ENCODE measurements around the gene SYTL2. TPM values are rescaled to one million over a fixed set of nuclear protein-coding genes. Genes with fewer than 3 reads are reported as not detected.

Gene SYTL2
- total and polyA plus RNA-seq, 2 experiments from 2014 or later, result 3.4 to 7.2 TPM

GRCh38 chr11:85835263-85835662 is 24.3 kb upstream of the SYTL2 start (continued):
- TF ChIP-seq REST (IDR thresholded peaks at IDR 0.05; ENCODE audit: unreplicated experiment) (no peak), EZH2 (IDR thresholded peaks at IDR 0.05; ENCODE audit: low read depth, unreplicated experiment) (no peak), CTCF (conservative IDR thresholded peaks at IDR 0.05; ENCODE audit: low read depth in 2 of 2) (no peak), CREB1 (CRISPR knock-in tag; IDR thresholded peaks at IDR 0.05; ENCODE audit: low read depth) (no peak), ZNF331 (CRISPR knock-in tag; IDR thresholded peaks at IDR 0.05; ENCODE audit: low read depth) (no peak)

- no peak for ATAC-seq
- Mint-ChIP-seq H3K27ac (no peak overlapping the region), H3K9me3 (no peaks in the 10 kb centered on the region)
- no peak for TF ChIP-seq EZH2phosphoT487 (IDR thresholded peaks at IDR 0.05; ENCODE audit: unreplicated experiment)
- no peak for TF ChIP-seq CREB1 (CRISPR knock-in tag; IDR thresholded peaks at IDR 0.05; ENCODE audit: low read depth)
- TF ChIP-seq CTCF (conservative IDR thresholded peaks at IDR 0.05; ENCODE audit: low read depth in 2 of 2), result no peak
- TF ChIP-seq JUNB (IDR thresholded peaks at IDR 0.05; ENCODE audit: unreplicated experiment), result no peak
- no peak for TF ChIP-seq EZH2 (IDR thresholded peaks at IDR 0.05; ENCODE audit: low read depth, unreplicated experiment)
- TF ChIP-seq, protein P1, sequence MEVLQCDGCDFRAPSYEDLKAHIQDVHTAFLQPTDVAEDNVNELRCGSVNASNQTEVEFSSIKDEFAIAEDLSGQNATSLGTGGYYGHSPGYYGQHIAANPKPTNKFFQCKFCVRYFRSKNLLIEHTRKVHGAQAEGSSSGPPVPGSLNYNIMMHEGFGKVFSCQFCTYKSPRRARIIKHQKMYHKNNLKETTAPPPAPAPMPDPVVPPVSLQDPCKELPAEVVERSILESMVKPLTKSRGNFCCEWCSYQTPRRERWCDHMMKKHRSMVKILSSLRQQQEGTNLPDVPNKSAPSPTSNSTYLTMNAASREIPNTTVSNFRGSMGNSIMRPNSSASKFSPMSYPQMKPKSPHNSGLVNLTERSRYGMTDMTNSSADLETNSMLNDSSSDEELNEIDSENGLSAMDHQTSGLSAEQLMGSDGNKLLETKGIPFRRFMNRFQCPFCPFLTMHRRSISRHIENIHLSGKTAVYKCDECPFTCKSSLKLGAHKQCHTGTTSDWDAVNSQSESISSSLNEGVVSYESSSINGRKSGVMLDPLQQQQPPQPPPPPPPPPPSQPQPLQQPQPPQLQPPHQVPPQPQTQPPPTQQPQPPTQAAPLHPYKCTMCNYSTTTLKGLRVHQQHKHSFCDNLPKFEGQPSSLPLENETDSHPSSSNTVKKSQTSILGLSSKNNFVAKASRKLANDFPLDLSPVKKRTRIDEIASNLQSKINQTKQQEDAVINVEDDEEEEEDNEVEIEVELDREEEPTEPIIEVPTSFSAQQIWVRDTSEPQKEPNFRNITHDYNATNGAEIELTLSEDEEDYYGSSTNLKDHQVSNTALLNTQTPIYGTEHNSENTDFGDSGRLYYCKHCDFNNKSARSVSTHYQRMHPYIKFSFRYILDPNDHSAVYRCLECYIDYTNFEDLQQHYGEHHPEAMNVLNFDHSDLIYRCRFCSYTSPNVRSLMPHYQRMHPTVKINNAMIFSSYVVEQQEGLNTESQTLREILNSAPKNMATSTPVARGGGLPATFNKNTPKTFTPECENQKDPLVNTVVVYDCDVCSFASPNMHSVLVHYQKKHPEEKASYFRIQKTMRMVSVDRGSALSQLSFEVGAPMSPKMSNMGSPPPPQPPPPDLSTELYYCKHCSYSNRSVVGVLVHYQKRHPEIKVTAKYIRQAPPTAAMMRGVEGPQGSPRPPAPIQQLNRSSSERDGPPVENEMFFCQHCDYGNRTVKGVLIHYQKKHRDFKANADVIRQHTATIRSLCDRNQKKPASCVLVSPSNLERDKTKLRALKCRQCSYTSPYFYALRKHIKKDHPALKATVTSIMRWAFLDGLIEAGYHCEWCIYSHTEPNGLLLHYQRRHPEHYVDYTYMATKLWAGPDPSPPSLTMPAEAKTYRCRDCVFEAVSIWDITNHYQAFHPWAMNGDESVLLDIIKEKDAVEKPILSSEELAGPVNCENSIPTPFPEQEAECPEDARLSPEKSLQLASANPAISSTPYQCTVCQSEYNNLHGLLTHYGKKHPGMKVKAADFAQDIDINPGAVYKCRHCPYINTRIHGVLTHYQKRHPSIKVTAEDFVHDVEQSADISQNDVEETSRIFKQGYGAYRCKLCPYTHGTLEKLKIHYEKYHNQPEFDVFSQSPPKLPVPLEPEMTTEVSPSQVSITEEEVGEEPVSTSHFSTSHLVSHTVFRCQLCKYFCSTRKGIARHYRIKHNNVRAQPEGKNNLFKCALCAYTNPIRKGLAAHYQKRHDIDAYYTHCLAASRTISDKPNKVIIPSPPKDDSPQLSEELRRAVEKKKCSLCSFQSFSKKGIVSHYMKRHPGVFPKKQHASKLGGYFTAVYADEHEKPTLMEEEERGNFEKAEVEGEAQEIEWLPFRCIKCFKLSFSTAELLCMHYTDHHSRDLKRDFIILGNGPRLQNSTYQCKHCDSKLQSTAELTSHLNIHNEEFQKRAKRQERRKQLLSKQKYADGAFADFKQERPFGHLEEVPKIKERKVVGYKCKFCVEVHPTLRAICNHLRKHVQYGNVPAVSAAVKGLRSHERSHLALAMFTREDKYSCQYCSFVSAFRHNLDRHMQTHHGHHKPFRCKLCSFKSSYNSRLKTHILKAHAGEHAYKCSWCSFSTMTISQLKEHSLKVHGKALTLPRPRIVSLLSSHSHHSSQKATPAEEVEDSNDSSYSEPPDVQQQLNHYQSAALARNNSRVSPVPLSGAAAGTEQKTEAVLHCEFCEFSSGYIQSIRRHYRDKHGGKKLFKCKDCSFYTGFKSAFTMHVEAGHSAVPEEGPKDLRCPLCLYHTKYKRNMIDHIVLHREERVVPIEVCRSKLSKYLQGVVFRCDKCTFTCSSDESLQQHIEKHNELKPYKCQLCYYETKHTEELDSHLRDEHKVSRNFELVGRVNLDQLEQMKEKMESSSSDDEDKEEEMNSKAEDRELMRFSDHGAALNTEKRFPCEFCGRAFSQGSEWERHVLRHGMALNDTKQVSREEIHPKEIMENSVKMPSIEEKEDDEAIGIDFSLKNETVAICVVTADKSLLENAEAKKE (CRISPR knock-in tag; IDR thresholded peaks at IDR 0.05), result no peak
- TF ChIP-seq STAT1 (IDR thresholded peaks at IDR 0.05; ENCODE audit: unreplicated experiment), result no peak
These were observed 20.1 kb upstream of the SYTL2 start for GRCh38 chr11:85831050-85831449.

More at GRCh38 chr11:85831050-85831449, 20.1 kb upstream of the SYTL2 start:
- Histone ChIP-seq H3K4me1 (ENCODE audit: insufficient read depth) (peaks cover 3% of the 10 kb centered on the region; the same call in 1 of the 2 replicates), H3F3A (replicated peaks; ENCODE audit: low read depth) (no peaks in the 10 kb centered on the region), H3K4me2 (no peak overlapping the region), H2AFZ (no peak overlapping the region), H3K79me2 (replicated peaks; ENCODE audit: insufficient read depth) (no peaks in the 10 kb centered on the region), H3K27ac (ENCODE audit: low read depth) (no peak overlapping the region), H3K9me2 (ENCODE audit: insufficient read depth) (0 out of 2 replicates have a peak, but pooled peaks cover 5% of the 10 kb centered on the region), H3K27me3 (ENCODE audit: insufficient read depth) (no peaks in the 10 kb centered on the region), H3K36me3 (ENCODE audit: insufficient read depth) (no peaks in the 10 kb centered on the region), H3K4me3 (no peak overlapping the region), H4K20me1 (replicated peaks; ENCODE audit: insufficient read depth) (no peaks in the 10 kb centered on the region)
- peaks cover 3% of the 10 kb centered on the region; the same call in 1 of the 3 replicates for H3K36me3 Mint-ChIP-seq (ENCODE audit: low read depth)
- H3K4me3 Mint-ChIP-seq, result no peak overlapping the region
- peaks cover 3% of the 10 kb centered on the region for H3K27me3 Mint-ChIP-seq (ENCODE audit: insufficient read depth, low read depth, poor library complexity)
- peaks cover 3% of the 10 kb centered on the region; the same call in 2 of the 3 replicates for H3K4me1 Mint-ChIP-seq
- DNase-seq (ENCODE audit: low spot score), result no peak

Data from GM23338 (cell line).